HepG2 (cell line): ENCODE measurements around the gene CYP4F12. TPM values are rescaled to one million over a fixed set of nuclear protein-coding genes. Genes with fewer than 3 reads are reported as not detected.

Experiments used
- ATAC-seq: fragments of 200-7000 bp; cut with Tn5 transposase; 3 replicates; pipeline ENCODE4 v1.9.1; 2020; ENCODE audit warnings: mild to moderate bottlenecking, moderate library complexity
- BruUV-seq: library from RNA; stranded (reverse); fragments of 400-500 nt; replicated peaks from 2 replicates; lab custom pipeline; 2021; lab: Mats Ljungman, UMichigan
- CTCF ChIA-PET: fragments of 300-600 bp; formaldehyde crosslinking; extraction: SDS; loops from one replicate; lab custom pipeline; 2021; ENCODE audit warnings: low total read pairs, inconsistent platforms, low intra/inter-chr PET ratio; lab: Yijun Ruan, JAX
- POLR2A ChIA-PET: fragments of 350-600 bp; sonication (Branson Sonifier 250); formaldehyde crosslinking; loops from one replicate; lab custom pipeline; 2020; ENCODE audit warnings: antibody characterized with exemption, inconsistent platforms; lab: Yijun Ruan, JAX
- DNase-seq: peaks from one replicate; pipeline ENCODE4 v3.0.0-alpha.2; 2015; ENCODE audit warnings: low spot score
- FAIRE-seq: peaks from 3 replicates; lab custom pipeline; 2011; peaks lifted over from hg19 to GRCh38; lab: Jason Lieb, UNC
- H2AFZ ChIP-seq: one replicate; pipeline ENCODE4 v1.6.1; 2011; ENCODE audit warnings: low read length, inconsistent platforms
- H3K27ac ChIP-seq: fragments of 300-600 bp; 3 replicates; pipeline ENCODE4 v1.8.0; 2011; ENCODE audit warnings: mixed run types, mild to moderate bottlenecking, mixed read lengths, low read length, inconsistent platforms; ENCODE audit not compliant: insufficient read depth; ENCODE audit errors: extremely low read length
- H3K27me3 ChIP-seq, 2 experiments: fragments of 200-600 bp in 1 of 2; 2 replicates in 1 of 2; 3 replicates in 1 of 2; pipeline versions ENCODE4 v1.6.0 to v1.8.0; 2011; ENCODE audit warnings: low read length in 2 of 2, mild to moderate bottlenecking in 2 of 2, moderate library complexity in 2 of 2, inconsistent platforms in 1 of 2; ENCODE audit not compliant: insufficient read depth in 2 of 2, control insufficient read depth in 1 of 2
- H3K36me3 ChIP-seq, 2 experiments: fragments of 200-600 bp in 1 of 2; replicated peaks in 1 of 2; 2 replicates in 1 of 2; 3 replicates in 1 of 2; pipeline versions ENCODE4 v1.5.1 to v1.8.0; 2011; ENCODE audit warnings: low read length in 2 of 2, inconsistent platforms in 1 of 2; ENCODE audit not compliant: insufficient read depth in 2 of 2, control insufficient read depth in 1 of 2
- H3K4me1 ChIP-seq: 2 replicates; pipeline ENCODE4 v1.5.1; 2012; ENCODE audit warnings: low read length, inconsistent platforms; ENCODE audit not compliant: insufficient read depth
- H3K4me2 ChIP-seq: 2 replicates; pipeline ENCODE4 v1.6.0; 2011; ENCODE audit warnings: low read depth, low read length, inconsistent platforms
- H3K4me3 ChIP-seq, 3 experiments: fragments of 200-600 bp in 1 of 3; sonication (generic), shearing (Covaris generic) in 1 of 3; replicated peaks in 1 of 3; 2 replicates each; pipeline ENCODE4 v1.5.1; 2011 to 2016; ENCODE audit warnings: low read length in 3 of 3, inconsistent platforms in 2 of 3, low read depth in 2 of 3, mild to moderate bottlenecking in 2 of 3, control low read depth in 1 of 3, mixed read lengths in 1 of 3; ENCODE audit not compliant: insufficient read depth in 1 of 3
- H3K79me2 ChIP-seq: one replicate; pipeline ENCODE4 v1.6.1; 2011; ENCODE audit warnings: low read length, inconsistent platforms; ENCODE audit not compliant: insufficient read depth
- H3K9ac ChIP-seq: 2 replicates; pipeline ENCODE4 v1.6.0; 2011; ENCODE audit warnings: mild to moderate bottlenecking, low read depth, low read length, inconsistent platforms; ENCODE audit not compliant: insufficient read depth
- H3K9me3 ChIP-seq: 2 replicates; pipeline ENCODE4 v1.5.1; 2012; ENCODE audit warnings: mild to moderate bottlenecking, low read length
- H4K20me1 ChIP-seq: 2 replicates; pipeline ENCODE4 v1.6.0; 2011; ENCODE audit warnings: inconsistent platforms, mild to moderate bottlenecking, low read length, moderate library complexity; ENCODE audit not compliant: insufficient read depth
- FOSL1 ChIP-seq: sonication (generic); formaldehyde crosslinking; IDR thresholded peaks from 2 replicates; pipeline ENCODE4 v1.9.0; 2021; ENCODE audit warnings: missing genetic modification reagents, borderline replicate concordance
- HNRNPL ChIP-seq: fragments of 200-400 bp; formaldehyde crosslinking; IDR thresholded peaks from 2 replicates; pipeline ENCODE4 v1.6.1; 2017; ENCODE audit warnings: mild to moderate bottlenecking, low read depth, low read length
- KDM5B ChIP-seq: sonication (generic); formaldehyde crosslinking; IDR thresholded peaks from 2 replicates; pipeline ENCODE4 v1.4.0; 2020; ENCODE audit warnings: missing genetic modification reagents, mild to moderate bottlenecking, borderline replicate concordance
- NR2F2 ChIP-seq: IDR thresholded peaks from 2 replicates; pipeline ENCODE4 v1.6.1; 2012; ENCODE audit warnings: low read depth, inconsistent platforms, borderline replicate concordance
- PHB2 ChIP-seq: fragments of 450-650 bp; IDR thresholded peaks from 2 replicates; pipeline ENCODE4 v1.6.1; 2018; ENCODE audit not compliant: partially characterized antibody
- POLR2A ChIP-seq, 2 experiments: IDR thresholded peaks; 2 replicates each; pipeline ENCODE4 v1.6.1; 2011; ENCODE audit warnings: low read depth in 2 of 2, low read length in 2 of 2, mild to moderate bottlenecking in 1 of 2, moderate library complexity in 1 of 2; ENCODE audit not compliant: insufficient read depth in 1 of 2
- ZBTB43 ChIP-seq: sonication (generic); formaldehyde crosslinking; conservative IDR thresholded peaks from 2 replicates; pipeline ENCODE4 v1.4.0; 2020; ENCODE audit warnings: missing genetic modification reagents
- ZFP41 ChIP-seq: sonication (generic); formaldehyde crosslinking; IDR thresholded peaks from 2 replicates; pipeline ENCODE4 v1.4.0; 2020; ENCODE audit warnings: mild to moderate bottlenecking, missing genetic modification reagents, borderline replicate concordance
- ZHX1 ChIP-seq: sonication (generic); formaldehyde crosslinking; IDR thresholded peaks from 2 replicates; pipeline ENCODE4 v1.8.1; 2022; ENCODE audit warnings: low read depth, mild to moderate bottlenecking, missing genetic modification reagents
- ZIK1 ChIP-seq: sonication (generic); formaldehyde crosslinking; IDR thresholded peaks from 2 replicates; pipeline ENCODE4 v1.5.0; 2020; ENCODE audit warnings: mild to moderate bottlenecking, low read depth, missing genetic modification reagents, borderline replicate concordance
- ZMYM4 ChIP-seq: sonication (generic); formaldehyde crosslinking; IDR thresholded peaks from 2 replicates; pipeline ENCODE4 v1.8.1; 2023; ENCODE audit warnings: mild to moderate bottlenecking, missing genetic modification reagents
- ZNF232 ChIP-seq: sonication (generic); formaldehyde crosslinking; IDR thresholded peaks from 2 replicates; pipeline ENCODE4 v1.4.0; 2020; ENCODE audit warnings: missing genetic modification reagents, borderline replicate concordance
- ZNF33A ChIP-seq: sonication (generic); formaldehyde crosslinking; IDR thresholded peaks from 2 replicates; pipeline ENCODE4 v1.5.1; 2020; ENCODE audit warnings: missing genetic modification reagents, mild to moderate bottlenecking, moderate library complexity, borderline replicate concordance
- ZNF569 ChIP-seq: sonication (generic); formaldehyde crosslinking; IDR thresholded peaks from 2 replicates; pipeline ENCODE4 v1.5.0; 2020; ENCODE audit warnings: mild to moderate bottlenecking, missing genetic modification reagents, moderate library complexity, borderline replicate concordance
- ZNF646 ChIP-seq: sonication (generic); formaldehyde crosslinking; IDR thresholded peaks from 2 replicates; pipeline ENCODE4 v1.9.0; 2021; ENCODE audit warnings: mild to moderate bottlenecking, missing genetic modification reagents
- WGBS: methylation state at CpG from one replicate; pipeline ENCODE4 v1.1.6; 2017; ENCODE audit warnings: low lambda C conversion rate; 5-methylcytosine and 5-hydroxymethylcytosine counted together
- in situ Hi-C: cut with HindIII; loops from 2 replicates; pipeline ENCODE4 v1.10.0; 2017; ENCODE audit warnings: low pct_unique_long_range_greater_than_20kb; ENCODE audit not compliant: extremely low pct_ligation_motif_present
- intact Hi-C: fragments of 100-400 bp; cut with micrococcal nuclease; formaldehyde crosslinking; loops from one replicate; pipeline ENCODE4 v1.10.0; 2022; ENCODE audit not compliant: unreplicated experiment
- polyA plus RNA-seq, 8 experiments: library from polyadenylated mRNA; depleted of rRNA in 3 of 8; stranded (reverse) in 7 of 8; unstranded in 1 of 8; fragments of >200 nt; fragmentation: Illumina TruSeq in 4 of 8; extraction: Trizol in 4 of 8; gene quantifications; 2 replicates each; pipeline versions ENCODE4 v1.2.1 to v1.2.3, GENCODE V29; 2011 to 2016; ENCODE audit warnings: low read depth in 4 of 8, missing spikeins in 1 of 8, mixed read lengths in 1 of 8; ENCODE audit not compliant: insufficient read depth in 1 of 8
- total RNA-seq, 5 experiments: library from RNA; depleted of rRNA; stranded (reverse); fragments of >200 nt; fragmentation: Illumina TruSeq; extraction: Trizol; gene quantifications; 2 replicates each; pipeline ENCODE4 v1.2.3, GENCODE V29; 2016; ENCODE audit warnings: low read depth in 1 of 5

The CYP4F12 gene
- total and polyA plus RNA-seq, 2 of the 13 experiments (the other 11 are each of a cell fraction or from before 2014, with no cell fraction given) = 29.9 to 30.8 TPM

GRCh38 chr19:15730538-15730937 is 57.7 kb downstream of the CYP4F12 start:
- in situ Hi-C loops (no loop called here), intact Hi-C loops (no loop called here)
- Histone ChIP-seq H3K4me2 (no peak overlapping the region), H3K27me3 (no peaks in the 10 kb centered on the region), H3K36me3 (no peaks in the 10 kb centered on the region), H3K4me1 (no peaks in the 10 kb centered on the region), H3K9me3 (no peaks in the 10 kb centered on the region), H3K79me2 (no peaks in the 10 kb centered on the region), H4K20me1 (no peaks in the 10 kb centered on the region), H3K27ac (no peak overlapping the region), H3K4me3 (no peak overlapping the region), H3K9ac (no peak overlapping the region), H2AFZ (no peak overlapping the region)
- no TSS peak for BruUV-seq
- POLR2A ChIA-PET = no interaction called here
- ATAC-seq = no peak
- no peak for FAIRE-seq
- 9% methylated on average over 1 of the region's 1 CpG for WGBS
- DNase-seq = no peak
- no peak for TF ChIP-seq ZNF33A (CRISPR knock-in tag)
- no peak for TF ChIP-seq HNRNPL
- no peak for TF ChIP-seq ZBTB43 (CRISPR knock-in tag)
- TF ChIP-seq NR2F2 = no peak
- no peak for TF ChIP-seq ZFP41
- TF ChIP-seq KDM5B (CRISPR knock-in tag) = no peak
- no peak for TF ChIP-seq POLR2A (IDR thresholded peaks at IDR 0.05; ENCODE audit: insufficient read depth in 1 of 2, low read depth in 2 of 2, low read length in 2 of 2)
- no peak for TF ChIP-seq ZHX1
- no peak for TF ChIP-seq ZIK1 (CRISPR knock-in tag)
- no peak for TF ChIP-seq ZNF569
- no peak for TF ChIP-seq FOSL1 (CRISPR knock-in tag)
- TF ChIP-seq ZMYM4 (CRISPR knock-in tag) = no peak
- no peak for TF ChIP-seq PHB2
- TF ChIP-seq ZNF646 = no peak
- TF ChIP-seq ZNF232 = no peak
- TF ChIP-seq, all 625 proteins: peak for 0
- CTCF ChIA-PET = no interaction called here
